CD14-positive monocyte (primary cell): Measurements from ENCODE around the gene BIK. TPM values are rescaled to one million over a fixed set of nuclear protein-coding genes. Genes with fewer than 3 reads are reported as not detected.

ENCODE experiments used
- DNase-seq, 3 donors: peaks; one replicate each; pipeline ENCODE4 v3.0.0-alpha.2; 2011 to 2022
- H2AFZ ChIP-seq: 2 replicates; pipeline ENCODE4 v1.6.0; 2012; ENCODE audit warnings: mild to moderate bottlenecking, low read depth, low read length, inconsistent platforms; ENCODE audit not compliant: insufficient read depth, poor library complexity, severe bottlenecking
- H3K27ac ChIP-seq, 2 donors: 1 replicate in 1 of 2; 2 replicates in 1 of 2; pipeline ENCODE4 v1.5.1; 2012 to 2013; ENCODE audit warnings: low read length in 2 of 2, control low read depth in 1 of 2, inconsistent platforms in 1 of 2, low read depth in 1 of 2, mild to moderate bottlenecking in 1 of 2
- H3K27me3 ChIP-seq, 2 donors: one replicate each; pipeline versions ENCODE4 v1.6.0 to v1.6.1; 2011 to 2013; ENCODE audit warnings: low read length in 2 of 2; ENCODE audit not compliant: control insufficient read depth in 2 of 2, insufficient read depth in 2 of 2
- H3K36me3 ChIP-seq, 2 donors: replicated peaks in 1 of 2; 1 replicate in 1 of 2; 2 replicates in 1 of 2; pipeline versions ENCODE4 v1.5.1 to v1.6.1; 2012 to 2013; ENCODE audit warnings: low read length in 2 of 2, control low read depth in 1 of 2, inconsistent platforms in 1 of 2, mild to moderate bottlenecking in 1 of 2; ENCODE audit not compliant: insufficient read depth in 2 of 2, control insufficient read depth in 1 of 2
- H3K4me1 ChIP-seq, 2 donors: 1 replicate in 1 of 2; 2 replicates in 1 of 2; pipeline versions ENCODE4 v1.5.1 to v1.6.1; 2012 to 2013; ENCODE audit warnings: low read length in 2 of 2, control low read depth in 1 of 2, inconsistent platforms in 1 of 2, mild to moderate bottlenecking in 1 of 2, moderate library complexity in 1 of 2; ENCODE audit not compliant: insufficient read depth in 2 of 2, control insufficient read depth in 1 of 2
- H3K4me2 ChIP-seq: replicated peaks from 2 replicates; pipeline ENCODE3; 2012; ENCODE audit warnings: low read length, moderate library complexity, mild to moderate bottlenecking; ENCODE audit not compliant: poor library complexity, severe bottlenecking; ENCODE audit errors: extremely low read depth
- H3K4me3 ChIP-seq, 3 experiments: fragments of 200-600 bp in 1 of 3; sonication (generic) in 1 of 3; replicated peaks in 1 of 3; 1 replicate in 2 of 3; 2 replicates in 1 of 3; pipeline ENCODE4 v1.5.1; 2011 to 2013; ENCODE audit warnings: low read length in 3 of 3, mild to moderate bottlenecking in 3 of 3, control low read depth in 2 of 3, low read depth in 2 of 3, inconsistent platforms in 1 of 3, moderate library complexity in 1 of 3
- H3K79me2 ChIP-seq: 2 replicates; pipeline ENCODE4 v1.6.0; 2012; ENCODE audit warnings: mild to moderate bottlenecking, control low read depth, inconsistent platforms, low read length, moderate library complexity; ENCODE audit not compliant: insufficient read depth
- H3K9ac ChIP-seq: 2 replicates; pipeline ENCODE4 v1.6.0; 2017; ENCODE audit warnings: low read length, mild to moderate bottlenecking; ENCODE audit not compliant: insufficient read depth, poor library complexity, severe bottlenecking
- H3K9me3 ChIP-seq, 2 donors: replicated peaks in 1 of 2; 1 replicate in 1 of 2; 2 replicates in 1 of 2; pipeline versions ENCODE4 v1.5.1 to v1.6.1; 2012 to 2013; ENCODE audit warnings: low read length in 2 of 2, control low read depth in 1 of 2; ENCODE audit not compliant: control insufficient read depth in 1 of 2, insufficient read depth in 1 of 2
- H4K20me1 ChIP-seq: 2 replicates; pipeline ENCODE4 v1.6.0; 2012; ENCODE audit warnings: mild to moderate bottlenecking, low read length, control low read depth, moderate library complexity; ENCODE audit not compliant: insufficient read depth
- H3K27ac Mint-ChIP-seq, 7 donors: one replicate each; pipeline ENCODE4 v1.8.0; 2020; ENCODE audit warnings: mild to moderate bottlenecking in 7 of 7, mixed read lengths in 7 of 7, moderate library complexity in 6 of 7, inconsistent platforms in 2 of 7
- H3K27me3 Mint-ChIP-seq, 3 donors: one replicate each; pipeline ENCODE4 v1.8.0; 2021 to 2022; ENCODE audit warnings: low read depth in 3 of 3, mild to moderate bottlenecking in 3 of 3, mixed read lengths in 3 of 3, moderate library complexity in 3 of 3, inconsistent platforms in 1 of 3
- H3K36me3 Mint-ChIP-seq, 2 donors: one replicate each; pipeline ENCODE4 v1.8.0; 2020; ENCODE audit warnings: mixed read lengths in 2 of 2, inconsistent platforms in 1 of 2, mild to moderate bottlenecking in 1 of 2
- H3K4me1 Mint-ChIP-seq: one replicate; pipeline ENCODE4 v1.8.0; 2020; ENCODE audit warnings: mild to moderate bottlenecking, mixed read lengths
- H3K4me3 Mint-ChIP-seq, 2 donors: one replicate each; pipeline ENCODE4 v1.8.0; 2020; ENCODE audit warnings: mild to moderate bottlenecking in 2 of 2, mixed read lengths in 2 of 2, moderate library complexity in 1 of 2
- H3K9me3 Mint-ChIP-seq, 7 donors: one replicate each; pipeline ENCODE4 v1.8.0; 2020 to 2022; ENCODE audit warnings: mixed read lengths in 7 of 7, mild to moderate bottlenecking in 6 of 7, moderate library complexity in 6 of 7, inconsistent platforms in 2 of 7
- CTCF ChIP-seq: fragments of 200-600 bp; IDR thresholded peaks from one replicate; pipeline ENCODE4 v1.8.0; 2022; ENCODE audit warnings: antibody characterized with exemption, mild to moderate bottlenecking
- WGBS: methylation state at CpG from one replicate; pipeline ENCODE4 v1.1.5; 2013; ENCODE audit warnings: missing lambda C conversion rate; ENCODE audit not compliant: insufficient coverage; 5-methylcytosine and 5-hydroxymethylcytosine counted together
- intact Hi-C, 2 donors: fragments of 100-400 bp; cut with micrococcal nuclease; formaldehyde crosslinking; loops; one replicate each; pipeline versions ENCODE4 v1.15.0 to v1.15.1; 2023
- polyA plus RNA-seq, 3 donors: library from polyadenylated mRNA; depleted of rRNA in 1 of 3; unstranded in 2 of 3; stranded (reverse) in 1 of 3; fragments of 300-500 nt in 2 of 3; fragments of >200 nt in 1 of 3; fragmentation: Illumina TruSeq in 2 of 3; gene quantifications; 1 replicate in 2 of 3; 2 replicates in 1 of 3; pipeline ENCODE4 v1.2.3, GENCODE V29; 2012 to 2021

The BIK gene
- polyA plus RNA-seq, 3 donors, result 0.96 to 3.1 (median 3.1) TPM

- Mint-ChIP-seq H3K36me3 (peaks cover 0 to 18% of the 10 kb centered on the region in 2 donors), H3K27me3 (peaks cover 0 to 4% (median 3%) of the 10 kb centered on the region in 3 donors), H3K9me3 (no peaks in the 10 kb centered on the region), H3K4me3 (no peak overlapping the region), H3K27ac (peak overlapping the region in 2 of 7 donors; percentile 32 to 64), H3K4me1 (peaks cover 17% of the 10 kb centered on the region)
- no peaks in the 10 kb centered on the region for H3K27me3 ChIP-seq
- peaks cover 14 to 20% of the 10 kb centered on the region in 2 donors for H3K4me1 ChIP-seq
- intact Hi-C loops, result no loop called here
- no peaks in the 10 kb centered on the region for H4K20me1 ChIP-seq
- DNase-seq, result no peak
- H3K36me3 ChIP-seq, result no peaks in the 10 kb centered on the region
- H3K4me3 ChIP-seq, result no peak overlapping the region
- no peaks in the 10 kb centered on the region for H3K79me2 ChIP-seq
- no peak overlapping the region for H3K27ac ChIP-seq
- WGBS, result 96% methylated on average over 9 of the region's 19 CpGs
- H3K9ac ChIP-seq, result no peak overlapping the region
- no peak overlapping the region for H3K4me2 ChIP-seq
- no peaks in the 10 kb centered on the region for H3K9me3 ChIP-seq
- TF ChIP-seq CTCF, result no peak
- no peak overlapping the region for H2AFZ ChIP-seq
These were observed 24.6 kb upstream of the BIK start for GRCh38 chr22:43085658-43086606.

- H2AFZ ChIP-seq, result peak overlapping the region; percentile 94
- Mint-ChIP-seq H3K4me1 (peaks cover 27% of the 10 kb centered on the region), H3K27me3 (peaks cover 0 to 4% (median 3%) of the 10 kb centered on the region in 3 donors), H3K4me3 (peak overlapping the region; percentile 79 to 89), H3K9me3 (no peaks in the 10 kb centered on the region), H3K36me3 (peaks cover 0 to 13% of the 10 kb centered on the region in 2 donors), H3K27ac (peak overlapping the region; percentile 58 to 85 (median 74))
- H3K4me1 ChIP-seq, result peaks cover 25 to 32% of the 10 kb centered on the region in 2 donors
- peak overlapping the region; percentile 78 to 95 (median 78) for H3K4me3 ChIP-seq
- peak overlapping the region; percentile 99 for H3K4me2 ChIP-seq
- TF ChIP-seq CTCF, result no peak
- H3K9me3 ChIP-seq, result no peaks in the 10 kb centered on the region
- intact Hi-C loops, result no loop called here
- no peaks in the 10 kb centered on the region for H4K20me1 ChIP-seq
- DNase-seq, result peak in 2 of 3 donors; percentile 11 to 33
- 7% methylated on average over 6 of the region's 9 CpGs for WGBS
- H3K27ac ChIP-seq, result peak overlapping the region in 1 of 2 donors; percentile 78
- no peaks in the 10 kb centered on the region for H3K36me3 ChIP-seq
- H3K27me3 ChIP-seq, result no peaks in the 10 kb centered on the region
- H3K79me2 ChIP-seq, result no peaks in the 10 kb centered on the region
- H3K9ac ChIP-seq, result peak overlapping the region; percentile 63
These were observed 21.9 kb upstream of the BIK start for GRCh38 chr22:43088627-43088983.
